ENCODE results near the gene TMEM217.
A peak's percentile ranks its signal among the peaks of the same experiment; 100 is the strongest.
"Not testable (repeated sequence)": the region's sequence is repeated elsewhere in the genome, so short reads cannot be mapped to it uniquely, and the experiment has no call there.

TMEM217 gene

DNA sequence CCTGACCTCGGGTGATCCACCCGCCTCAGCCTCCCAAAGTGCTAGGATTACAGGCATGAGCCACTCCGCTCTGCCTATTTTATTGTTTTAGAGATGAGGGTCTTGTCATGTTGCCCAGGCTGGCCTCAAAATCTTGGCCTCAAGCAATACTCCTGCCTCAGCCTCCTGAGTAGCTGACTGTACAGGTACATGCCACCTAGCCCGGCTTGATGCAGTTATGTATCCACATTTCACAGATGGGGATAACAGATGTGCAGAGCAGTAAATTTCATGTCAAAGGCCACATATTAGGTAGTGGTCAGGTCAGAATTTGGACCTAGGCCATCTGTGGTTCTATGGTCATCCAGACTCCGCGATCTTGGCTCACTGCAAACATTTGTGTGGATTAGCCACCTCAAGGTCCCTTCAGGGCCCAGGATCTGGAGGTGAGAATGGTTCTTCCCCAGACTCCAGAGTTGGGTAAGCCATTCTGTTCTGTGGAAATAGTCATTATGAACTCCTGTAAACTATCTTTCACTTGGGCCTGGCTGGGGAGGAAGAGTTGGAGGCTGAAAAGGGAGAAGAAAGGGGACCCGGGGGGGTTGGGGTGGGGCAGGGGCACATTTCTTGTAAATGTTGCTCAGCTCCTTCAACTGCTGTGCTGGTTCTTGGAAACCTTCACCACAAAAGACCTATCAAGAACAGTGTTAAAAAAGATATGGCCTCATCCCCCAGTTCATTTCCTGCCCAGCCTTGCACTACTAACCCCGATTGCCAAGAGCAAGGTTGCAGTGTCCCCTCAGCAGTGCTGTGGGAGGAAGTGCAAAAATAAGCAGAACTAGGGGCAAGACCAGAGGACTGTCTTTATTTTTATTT is 75.0 kb downstream of the TMEM217 start:
- DNase-seq (ENCODE audit: low read depth) = no peak

DNA sequence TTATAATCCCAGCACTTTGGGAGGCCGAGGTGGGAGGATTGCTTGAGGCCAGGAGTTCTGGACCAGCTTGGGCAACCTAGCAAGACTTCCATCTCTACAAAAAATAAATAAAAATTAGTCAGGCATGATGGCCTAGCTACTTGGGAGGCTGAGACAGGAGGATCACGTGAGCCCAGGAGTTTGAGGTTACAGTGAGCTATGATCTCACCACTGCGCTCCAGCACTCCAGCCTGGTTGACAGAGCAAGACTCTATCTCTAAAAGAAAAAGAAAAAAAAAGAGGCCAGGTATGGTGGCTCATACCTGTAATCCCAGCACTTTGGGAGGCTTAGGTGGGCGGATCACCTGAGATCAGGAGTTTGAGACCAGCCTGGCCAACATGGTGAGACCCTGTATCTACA is 77.3 kb downstream of the TMEM217 start:
- DNase-seq (ENCODE audit: low read depth) = not testable (repeated sequence)

DNA sequence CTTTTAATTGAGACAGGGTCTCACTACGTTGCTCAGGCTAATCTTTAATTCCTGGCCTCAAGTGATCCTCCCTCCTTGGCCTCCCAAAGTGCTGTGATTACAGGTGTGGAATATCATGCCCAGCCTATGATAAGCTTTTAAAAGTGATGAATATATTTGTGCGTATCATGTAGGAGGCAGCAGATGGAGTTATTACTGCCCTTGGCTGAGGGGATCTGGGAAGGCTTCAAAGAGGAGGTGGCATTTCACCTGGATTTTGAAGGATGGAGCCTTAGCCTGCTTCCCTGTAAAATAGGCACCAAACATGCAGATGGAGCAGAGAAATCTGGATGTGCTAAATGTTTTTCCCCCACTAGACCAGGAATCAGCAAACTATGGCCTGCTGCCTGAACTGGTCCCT is 77.9 kb downstream of the TMEM217 start:
- DNase-seq (ENCODE audit: low read depth) = no peak

DNA sequence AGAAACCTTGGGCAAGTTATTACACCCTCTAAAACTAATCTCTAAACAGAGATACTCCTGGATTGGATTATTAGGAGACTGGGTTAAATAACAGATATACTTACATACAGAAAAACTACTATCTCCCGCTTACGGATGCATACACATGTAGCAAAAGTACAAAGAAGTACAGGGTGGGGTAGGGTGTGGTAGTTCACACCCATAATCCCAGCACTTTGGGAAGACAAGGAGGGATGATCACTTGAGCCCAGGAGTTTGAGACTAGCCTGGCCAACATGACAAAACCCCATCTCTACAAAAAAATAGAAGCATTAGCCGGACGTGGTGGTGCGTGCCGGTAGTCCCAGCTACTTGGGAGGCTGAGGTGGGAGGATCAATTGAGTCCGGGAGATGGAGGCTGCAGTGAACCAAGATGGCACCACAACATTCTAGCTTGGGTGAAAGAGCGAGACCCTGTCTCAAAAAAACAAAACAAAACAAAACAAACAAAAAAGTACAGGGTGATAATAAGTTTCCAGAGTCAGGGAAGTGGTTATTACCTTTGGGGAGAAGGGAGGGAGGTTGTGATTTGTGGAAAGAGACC is 79.9 kb downstream of the TMEM217 start:
- no peak for DNase-seq (ENCODE audit: low read depth)

DNA sequence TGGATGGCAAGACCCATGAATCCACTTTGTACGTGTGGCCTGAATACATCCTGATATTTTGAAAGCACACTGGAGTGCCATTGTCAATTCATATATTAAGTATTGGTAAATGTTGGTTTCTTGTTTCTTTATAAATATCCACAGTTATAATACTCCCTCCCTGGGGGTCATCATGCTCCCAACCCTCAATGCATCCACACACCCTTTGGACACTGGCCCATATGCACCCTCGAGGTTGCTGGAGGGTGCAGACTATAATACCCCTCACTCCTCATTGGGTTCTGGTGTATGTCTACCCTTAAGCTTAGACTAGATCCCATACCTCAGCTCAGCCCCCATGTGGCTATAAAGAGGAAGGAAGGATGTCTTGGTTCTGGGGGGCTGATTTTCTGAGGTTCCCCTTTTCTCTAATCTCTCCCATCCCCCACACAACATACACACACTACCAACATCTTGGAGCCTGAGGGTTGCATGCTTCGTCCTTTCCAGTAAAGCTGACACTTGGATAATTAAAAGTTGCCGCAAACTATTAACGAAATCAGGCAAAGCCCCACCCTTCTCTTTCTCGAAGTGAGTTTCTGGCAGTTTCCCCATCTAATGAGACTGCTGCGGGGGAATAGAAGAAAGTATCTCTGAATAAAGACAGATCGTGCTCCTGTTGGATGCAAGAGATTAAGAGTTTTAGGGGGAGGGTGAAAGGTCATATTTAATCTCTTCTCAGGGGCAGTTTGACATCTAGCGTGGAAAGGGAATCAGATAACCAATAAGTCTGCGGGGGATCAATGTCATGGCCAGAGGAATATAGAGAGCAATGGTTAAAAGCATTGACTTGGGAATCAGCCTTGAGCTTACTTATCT is 80.6 kb downstream of the TMEM217 start:
- no peak for DNase-seq (ENCODE audit: low read depth)

DNA sequence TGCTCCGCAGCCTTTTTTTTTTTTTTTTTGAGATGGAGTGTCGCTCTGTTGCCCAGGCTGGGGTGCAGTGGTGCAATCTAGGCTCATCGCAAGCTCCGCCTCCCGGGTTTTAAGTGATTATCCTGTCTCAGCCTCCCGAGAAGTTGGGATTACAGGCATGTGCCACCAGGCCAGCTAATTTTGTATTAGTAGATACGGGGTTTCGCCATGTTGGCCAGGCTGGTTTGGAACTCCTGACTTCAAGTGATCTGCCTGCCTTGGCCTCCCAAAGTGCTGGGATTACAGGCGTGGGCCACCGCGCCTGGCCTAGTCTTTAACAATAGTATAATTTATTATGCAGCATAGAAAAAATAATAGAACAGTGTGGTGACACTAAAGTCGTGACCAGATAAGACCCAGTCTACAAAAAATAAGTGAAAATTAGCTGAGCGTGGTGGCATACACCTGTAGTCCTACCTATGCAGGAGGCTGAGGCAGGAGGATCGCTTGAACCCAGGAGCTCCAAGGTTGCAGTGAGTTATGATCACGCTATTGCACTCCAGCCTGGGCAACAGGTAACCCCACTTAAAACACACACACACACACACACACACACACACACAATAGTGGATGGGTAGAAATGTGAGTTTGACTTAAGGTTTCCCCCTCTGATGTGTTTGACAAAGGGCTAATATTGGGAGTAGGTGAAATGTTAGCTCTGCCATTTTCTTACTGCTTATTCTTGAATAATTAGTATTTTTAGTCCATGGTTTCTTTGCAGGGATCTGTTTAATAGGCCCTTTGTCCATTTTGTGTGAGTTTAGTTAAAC is 81.5 kb downstream of the TMEM217 start:
- no peak for DNase-seq (ENCODE audit: low read depth)

DNA sequence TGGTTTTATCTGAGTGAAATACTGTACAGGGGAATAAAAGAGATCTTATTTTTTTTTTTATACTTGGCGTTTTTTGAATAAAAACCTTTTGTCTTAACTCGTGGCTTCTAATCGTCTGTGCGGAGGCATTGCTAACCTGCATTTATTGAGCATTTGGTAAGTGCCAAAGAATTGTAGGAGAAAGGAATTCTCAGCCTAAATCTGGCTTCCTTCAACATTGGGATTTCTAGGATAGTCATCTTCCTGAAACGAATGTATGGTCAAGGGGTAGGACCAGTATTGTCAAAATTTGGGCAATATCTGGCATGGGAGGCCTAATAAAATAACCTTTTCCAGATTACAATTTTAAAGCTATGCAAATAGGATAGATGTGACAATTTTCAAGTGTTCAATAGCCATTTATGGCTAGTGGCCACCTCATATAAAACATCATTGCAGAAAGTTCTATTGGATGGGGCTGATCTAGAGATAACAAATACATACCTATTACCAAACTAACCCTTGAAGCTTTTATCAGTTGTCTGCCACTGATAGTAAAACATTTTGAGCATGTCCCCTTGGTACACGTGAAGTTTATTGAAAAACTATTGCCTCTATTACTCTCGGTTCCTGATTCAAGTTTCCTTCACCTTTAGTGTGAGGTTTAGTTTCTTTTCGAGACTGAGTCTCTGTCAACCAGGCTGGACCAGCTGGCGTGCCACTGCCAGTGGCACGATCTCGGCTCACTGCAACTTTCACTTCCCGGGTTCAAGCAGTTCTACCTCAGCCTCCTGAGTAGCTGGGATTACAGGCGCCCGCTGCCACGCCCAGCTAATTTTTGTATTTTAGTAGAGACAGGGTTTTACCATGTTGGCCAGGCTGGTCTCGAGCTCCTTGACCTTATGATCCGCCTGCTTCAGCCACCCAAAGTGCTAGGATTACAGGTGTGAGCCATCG is 82.3 kb downstream of the TMEM217 start:
- DNase-seq (ENCODE audit: low read depth) = no peak

DNA sequence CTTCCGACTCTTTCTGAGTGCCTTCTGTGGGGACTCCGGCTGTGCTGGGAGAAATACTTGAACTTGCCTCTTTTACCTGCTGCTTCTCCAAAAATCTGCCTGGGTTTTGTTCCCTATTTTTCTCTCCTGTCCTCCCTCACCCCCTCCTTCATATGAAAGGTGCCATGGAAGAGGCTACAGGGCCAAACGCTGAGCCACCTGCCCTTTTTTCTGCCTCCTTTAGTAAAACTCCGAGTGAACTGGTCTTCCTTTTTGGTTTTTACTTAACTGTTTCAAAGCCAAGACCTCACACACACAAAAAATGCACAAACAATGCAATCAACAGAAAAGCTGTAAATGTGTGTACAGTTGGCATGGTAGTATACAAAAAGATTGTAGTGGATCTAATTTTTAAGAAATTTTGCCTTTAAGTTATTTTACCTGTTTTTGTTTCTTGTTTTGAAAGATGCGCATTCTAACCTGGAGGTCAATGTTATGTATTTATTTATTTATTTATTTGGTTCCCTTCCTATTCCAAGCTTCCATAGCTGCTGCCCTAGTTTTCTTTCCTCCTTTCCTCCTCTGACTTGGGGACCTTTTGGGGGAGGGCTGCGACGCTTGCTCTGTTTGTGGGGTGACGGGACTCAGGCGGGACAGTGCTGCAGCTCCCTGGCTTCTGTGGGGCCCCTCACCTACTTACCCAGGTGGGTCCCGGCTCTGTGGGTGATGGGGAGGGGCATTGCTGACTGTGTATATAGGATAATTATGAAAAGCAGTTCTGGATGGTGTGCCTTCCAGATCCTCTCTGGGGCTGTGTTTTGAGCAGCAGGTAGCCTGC is 83.2 kb downstream of the TMEM217 start:
- no peak for DNase-seq (ENCODE audit: low read depth)

DNA sequence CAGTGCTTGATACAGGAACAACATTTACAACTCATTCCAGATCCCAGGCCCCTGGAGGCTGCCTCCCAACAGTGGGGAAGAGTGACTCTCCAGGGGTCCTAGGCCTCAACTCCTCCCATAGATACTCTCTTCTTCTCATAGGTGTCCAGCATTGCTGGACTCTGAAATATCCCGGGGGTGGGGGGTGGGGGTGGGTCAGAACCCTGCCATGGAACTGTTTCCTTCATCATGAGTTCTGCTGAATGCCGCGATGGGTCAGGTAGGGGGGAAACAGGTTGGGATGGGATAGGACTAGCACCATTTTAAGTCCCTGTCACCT is 83.8 kb downstream of the TMEM217 start:
- DNase-seq (ENCODE audit: low read depth) = no peak

DNA sequence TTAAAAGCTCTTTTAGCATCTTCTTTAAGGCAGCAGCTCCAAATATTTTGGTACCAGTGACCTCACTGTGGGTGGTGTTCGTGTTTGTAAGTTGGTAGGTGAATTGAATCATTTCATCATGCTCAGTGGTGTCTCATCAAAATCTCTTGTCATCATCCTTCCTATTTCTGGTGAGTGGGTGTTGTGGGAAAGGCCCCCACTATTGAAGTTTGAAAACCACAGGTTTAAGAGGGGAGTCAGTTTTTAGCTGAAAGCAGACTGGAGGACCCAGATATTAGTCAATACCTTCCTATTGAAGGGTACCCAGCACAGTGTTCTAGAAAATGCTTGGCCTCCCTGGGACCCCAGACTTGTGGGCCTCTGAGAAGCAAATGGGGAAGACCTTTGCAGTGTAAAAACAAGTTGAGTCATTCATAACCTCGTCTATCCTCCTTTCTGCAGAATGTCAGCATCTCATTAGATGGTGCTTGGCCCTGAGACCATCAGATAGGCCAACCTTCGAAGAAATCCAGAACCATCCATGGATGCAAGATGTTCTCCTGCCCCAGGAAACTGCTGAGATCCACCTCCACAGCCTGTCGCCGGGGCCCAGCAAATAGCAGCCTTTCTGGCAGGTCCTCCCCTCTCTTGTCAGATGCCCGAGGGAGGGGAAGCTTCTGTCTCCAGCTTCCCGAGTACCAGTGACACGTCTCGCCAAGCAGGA is 84.3 kb downstream of the TMEM217 start:
- DNase-seq (ENCODE audit: low read depth) = peak; percentile 34

DNA sequence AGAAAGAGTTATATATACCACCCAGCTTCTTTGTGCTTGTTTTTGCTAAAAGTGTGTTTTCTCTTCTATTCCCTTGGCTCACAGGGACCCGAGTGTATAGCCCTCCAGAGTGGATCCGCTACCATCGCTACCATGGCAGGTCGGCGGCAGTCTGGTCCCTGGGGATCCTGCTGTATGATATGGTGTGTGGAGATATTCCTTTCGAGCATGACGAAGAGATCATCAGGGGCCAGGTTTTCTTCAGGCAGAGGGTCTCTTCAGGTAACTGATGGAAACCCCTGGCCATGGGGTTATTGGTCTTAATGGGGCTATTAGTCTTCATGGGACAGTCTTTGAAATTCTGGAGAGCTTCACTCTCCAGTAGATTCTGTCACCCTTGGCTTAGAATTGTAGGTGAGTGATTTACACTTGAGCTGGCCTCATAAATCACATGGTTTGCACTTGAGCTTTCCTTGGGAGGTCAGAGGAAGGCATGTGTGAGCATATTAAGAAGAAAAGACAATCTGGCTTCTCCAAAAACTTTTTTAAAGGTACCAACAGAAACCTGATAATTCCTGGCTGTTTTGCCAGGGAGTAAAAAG is 84.9 kb downstream of the TMEM217 start:
- DNase-seq (ENCODE audit: low read depth) = no peak

DNA sequence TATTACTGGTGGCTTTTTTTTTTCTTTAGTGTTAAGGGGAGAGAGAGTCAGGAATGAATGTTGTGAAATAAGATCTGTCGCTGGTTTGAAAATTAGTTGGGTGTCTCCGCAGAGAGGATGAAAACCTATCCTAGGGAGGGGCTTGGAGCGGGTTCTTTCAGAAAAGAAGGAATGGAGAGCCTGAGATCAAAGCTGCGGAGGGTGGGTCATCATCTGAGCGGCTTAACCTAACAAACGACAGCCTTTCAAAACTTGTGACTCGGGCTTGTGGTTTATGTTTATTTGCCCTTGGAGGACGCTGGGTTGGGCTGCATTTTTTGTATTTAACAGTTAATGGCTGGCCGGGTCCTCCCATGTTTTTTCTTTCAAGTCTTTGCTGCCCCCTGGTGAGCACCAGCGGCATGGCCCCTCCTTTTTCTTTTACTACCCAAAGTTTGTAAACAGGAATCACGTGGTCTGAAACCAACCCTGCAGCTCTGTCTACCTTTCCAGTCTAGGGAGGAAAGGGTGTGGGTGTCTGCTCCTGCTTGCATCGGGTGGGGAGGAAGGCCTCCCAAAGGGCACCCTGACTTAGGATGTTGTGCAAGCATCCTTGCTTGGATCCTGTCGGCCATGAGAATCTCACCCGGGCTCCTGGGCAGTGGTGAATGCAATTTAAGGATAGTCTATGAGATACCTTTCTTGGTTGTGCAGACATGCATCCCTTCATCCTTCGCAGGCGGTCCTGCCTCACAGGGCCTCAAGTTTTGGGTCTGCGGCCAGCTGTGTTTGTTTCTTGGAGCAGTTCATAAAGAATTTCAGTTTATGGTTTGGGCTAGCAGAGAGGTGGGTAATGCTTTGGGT is 85.8 kb downstream of the TMEM217 start:
- peak; percentile 84 for DNase-seq (ENCODE audit: low read depth)

DNA sequence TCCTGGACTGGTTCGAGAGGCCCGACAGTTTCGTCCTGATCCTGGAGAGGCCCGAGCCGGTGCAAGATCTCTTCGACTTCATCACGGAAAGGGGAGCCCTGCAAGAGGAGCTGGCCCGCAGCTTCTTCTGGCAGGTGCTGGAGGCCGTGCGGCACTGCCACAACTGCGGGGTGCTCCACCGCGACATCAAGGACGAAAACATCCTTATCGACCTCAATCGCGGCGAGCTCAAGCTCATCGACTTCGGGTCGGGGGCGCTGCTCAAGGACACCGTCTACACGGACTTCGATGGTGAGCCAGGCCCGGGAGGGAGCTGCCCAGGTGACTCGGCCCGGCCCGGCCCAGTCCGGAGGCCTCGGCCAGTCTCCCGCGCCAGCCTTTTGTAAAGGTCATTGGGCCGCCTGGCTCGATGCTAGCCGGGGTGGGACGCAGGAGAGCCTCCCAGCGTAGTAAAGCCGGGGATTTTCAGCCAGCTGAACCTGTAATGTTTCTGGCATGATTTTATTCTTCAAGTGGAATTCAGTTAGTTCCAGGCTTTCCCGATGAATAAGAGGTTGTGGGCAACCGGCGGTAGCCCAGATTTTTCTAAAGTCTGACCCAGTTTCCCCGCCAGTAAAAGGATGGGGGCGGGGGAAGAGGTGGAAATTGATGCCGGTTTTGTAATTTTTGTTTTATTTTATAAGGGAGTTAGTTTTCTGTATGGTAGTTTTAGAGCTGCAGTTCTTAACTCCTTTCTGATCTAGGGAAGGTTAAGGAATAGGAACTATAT is 86.6 kb downstream of the TMEM217 start:
- no peak for DNase-seq (ENCODE audit: low read depth)

DNA sequence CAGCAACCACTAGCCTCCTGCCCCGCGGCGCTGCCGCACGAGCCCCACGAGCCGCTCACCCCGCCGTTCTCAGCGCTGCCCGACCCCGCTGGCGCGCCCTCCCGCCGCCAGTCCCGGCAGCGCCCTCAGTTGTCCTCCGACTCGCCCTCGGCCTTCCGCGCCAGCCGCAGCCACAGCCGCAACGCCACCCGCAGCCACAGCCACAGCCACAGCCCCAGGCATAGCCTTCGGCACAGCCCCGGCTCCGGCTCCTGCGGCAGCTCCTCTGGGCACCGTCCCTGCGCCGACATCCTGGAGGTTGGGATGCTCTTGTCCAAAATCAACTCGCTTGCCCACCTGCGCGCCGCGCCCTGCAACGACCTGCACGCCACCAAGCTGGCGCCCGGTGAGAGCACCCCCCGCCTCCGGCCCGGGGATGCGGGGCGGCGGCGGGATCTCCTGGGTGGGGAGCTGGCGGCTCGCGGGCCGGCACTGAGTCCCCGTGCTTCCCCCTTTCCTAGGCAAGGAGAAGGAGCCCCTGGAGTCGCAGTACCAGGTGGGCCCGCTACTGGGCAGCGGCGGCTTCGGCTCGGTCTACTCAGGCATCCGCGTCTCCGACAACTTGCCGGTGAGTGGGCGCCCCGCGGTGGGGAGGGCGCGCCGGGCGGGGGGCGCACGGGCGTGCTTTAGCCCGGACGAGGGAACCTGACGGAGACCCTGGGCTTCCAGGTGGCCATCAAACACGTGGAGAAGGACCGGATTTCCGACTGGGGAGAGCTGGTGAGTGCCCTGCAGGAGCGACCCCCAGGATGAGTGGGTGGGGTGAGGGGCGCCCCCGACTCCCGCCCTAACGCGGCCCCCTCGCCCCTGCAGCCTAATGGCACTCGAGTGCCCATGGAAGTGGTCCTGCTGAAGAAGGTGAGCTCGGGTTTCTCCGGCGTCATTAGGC is 87.4 kb downstream of the TMEM217 start:
- peak; percentile 38 for DNase-seq (ENCODE audit: low read depth)

DNA sequence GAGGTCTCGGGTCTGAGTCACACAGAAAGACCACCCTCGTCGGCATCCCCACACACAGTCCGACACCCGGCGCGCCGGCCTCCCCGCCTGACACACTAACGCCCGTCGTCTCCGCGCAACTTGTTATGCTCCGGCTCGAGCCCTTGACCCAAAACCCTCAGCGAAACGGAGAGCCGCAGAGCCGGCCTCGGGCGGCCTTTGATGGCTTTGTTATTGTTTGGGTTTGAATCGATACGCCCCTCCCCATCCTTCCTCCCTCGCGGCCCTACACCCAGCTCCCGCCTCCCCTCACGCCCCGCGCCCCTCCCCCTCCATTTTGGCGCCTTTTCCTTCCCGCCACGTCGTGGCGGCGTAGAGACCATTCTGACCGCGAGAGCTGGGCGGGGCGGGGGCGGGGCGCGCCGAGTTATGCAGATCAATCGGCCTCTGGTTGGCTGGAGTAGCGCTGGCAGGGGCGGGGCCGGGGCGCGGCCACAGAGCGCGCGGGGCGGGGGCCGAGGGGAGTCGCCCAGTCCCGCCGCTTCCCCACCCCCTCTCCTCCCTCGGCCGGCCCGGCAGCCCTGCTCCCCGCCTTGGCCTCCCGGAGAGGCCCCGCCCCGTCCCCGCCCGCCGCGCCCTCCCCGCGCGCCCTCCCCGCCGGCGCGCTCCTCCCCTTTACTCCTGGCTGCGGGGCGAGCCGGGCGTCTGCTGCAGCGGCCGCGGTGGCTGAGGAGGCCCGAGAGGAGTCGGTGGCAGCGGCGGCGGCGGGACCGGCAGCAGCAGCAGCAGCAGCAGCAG is 88.3 kb downstream of the TMEM217 start, which contains the start of gene PIM1:
Gene PIM1, plus strand, starts transcription at position 657 of the 777 bp plus-strand sequence. CDS start 424 bp downstream, outside the sequence.
- peak; percentile 100 for DNase-seq (ENCODE audit: low read depth)
